NCI-H2107 (cell line): Measurements from ENCODE around the gene ARHGAP26.

Experiments
- DNase-seq: peaks from one replicate; lab custom pipeline; 2025; lab: John Stamatoyannopoulos, UW

ARHGAP26 gene

GRCh38 chr5:143016777-143017516, 246.8 kb downstream of the ARHGAP26 start:
- DNase-seq, result no peak

- no peak for DNase-seq
Observed at GRCh38 chr5:143017541-143017940, 247.4 kb downstream of the ARHGAP26 start.

GRCh38 chr5:143017992-143018391, 247.8 kb downstream of the ARHGAP26 start:
- no peak for DNase-seq

- DNase-seq, result no peak
Observed at GRCh38 chr5:143019157-143019556, 249.0 kb downstream of the ARHGAP26 start.

GRCh38 chr5:143019614-143020515, 249.7 kb downstream of the ARHGAP26 start:
- no peak for DNase-seq

DNA sequence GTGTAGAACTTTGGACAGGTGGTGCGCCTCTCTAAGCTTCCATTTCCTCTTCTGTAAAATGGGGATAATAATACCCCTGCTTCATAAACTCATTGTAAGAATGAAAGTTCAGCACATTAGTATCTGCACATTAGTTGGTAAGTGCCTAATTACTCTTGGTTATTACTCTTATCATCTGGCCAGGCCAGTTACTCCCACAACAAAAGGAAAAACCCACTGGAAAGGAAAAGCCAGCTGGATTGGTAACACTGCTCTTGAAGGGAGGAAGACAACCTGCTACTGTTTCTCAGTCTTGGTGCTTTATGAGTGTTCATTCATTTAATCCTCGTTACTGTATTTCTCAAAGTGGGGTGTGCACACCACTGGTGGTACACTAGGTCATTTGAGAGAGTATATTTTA, 251.4 kb downstream of the ARHGAP26 start:
- DNase-seq, result no peak

DNA sequence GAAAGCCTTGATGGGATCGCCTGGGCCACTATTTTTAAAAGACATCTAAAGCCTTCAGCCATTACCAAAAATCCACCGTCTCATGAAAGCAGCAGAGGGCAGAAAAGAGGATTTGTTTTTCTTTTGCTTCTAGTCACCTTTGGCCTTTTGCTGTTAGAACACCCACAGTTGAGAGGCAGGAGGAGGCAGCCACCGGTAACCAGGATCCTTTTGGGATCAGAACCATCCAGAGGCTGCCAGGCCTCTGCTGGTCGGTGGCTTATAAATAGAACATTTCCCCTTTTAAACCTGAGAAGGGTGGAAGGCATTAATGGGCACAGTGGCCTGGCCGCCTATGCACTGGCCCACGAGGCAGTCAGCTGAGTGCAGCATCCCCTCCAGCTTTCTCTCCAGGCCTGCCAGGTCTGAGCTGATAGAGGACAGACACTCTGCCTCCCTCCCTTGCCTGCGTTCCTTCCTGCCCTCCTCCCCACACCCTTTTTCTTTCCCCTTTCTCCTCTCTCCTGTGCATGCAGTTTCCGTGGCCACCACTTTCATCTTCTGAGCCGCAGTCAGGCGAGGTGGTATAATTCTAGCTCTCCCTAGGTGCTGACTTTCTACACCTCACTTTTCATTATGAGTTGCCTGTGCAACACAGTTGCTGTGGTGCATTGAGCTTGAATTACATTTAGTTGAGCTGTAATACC, 253.4 kb downstream of the ARHGAP26 start:
- DNase-seq, result no peak

GRCh38 chr5:143024228-143024920, 254.2 kb downstream of the ARHGAP26 start:
- DNase-seq, result no peak

DNA sequence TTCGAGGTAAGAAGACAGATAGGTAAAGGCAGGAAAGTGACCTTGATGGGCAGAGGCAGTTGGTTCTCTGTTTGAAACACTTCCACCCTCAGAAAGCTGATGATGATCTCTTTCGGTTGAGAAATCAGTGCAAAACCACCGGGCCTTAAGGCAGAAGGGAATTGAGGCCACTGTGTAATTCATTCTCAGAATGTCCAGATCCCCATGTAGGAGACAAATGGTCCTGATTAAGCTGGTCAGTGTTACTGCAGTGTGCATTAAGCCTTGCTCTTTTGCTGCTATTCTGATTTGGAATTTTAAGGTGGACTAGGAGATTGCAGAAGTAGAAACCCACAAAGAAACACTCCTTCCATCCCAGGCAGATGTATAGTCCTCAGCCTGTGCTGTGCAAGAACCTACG, 255.2 kb downstream of the ARHGAP26 start:
- DNase-seq, result no peak

DNA sequence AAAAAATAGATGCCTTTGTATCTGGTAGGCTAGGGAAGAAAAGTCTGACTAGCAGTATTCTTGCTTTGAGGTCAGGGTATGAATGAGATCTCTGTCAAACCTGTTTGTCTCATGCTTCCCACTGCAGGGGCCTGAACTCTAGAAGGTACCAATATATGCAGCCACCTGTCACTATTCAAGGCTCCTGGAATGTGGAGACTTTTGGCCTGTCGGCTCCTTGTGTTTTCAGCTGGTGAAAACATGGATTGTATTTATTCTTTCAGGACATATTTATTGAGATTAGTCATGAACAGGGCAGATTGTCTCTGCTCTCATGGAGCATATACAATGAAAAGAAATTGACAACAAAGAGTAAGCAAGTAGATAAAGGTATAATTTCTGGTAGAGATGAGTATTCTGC, 255.8 kb downstream of the ARHGAP26 start:
- no peak for DNase-seq

- DNase-seq, result no peak
Observed at GRCh38 chr5:143026380-143026779, 256.2 kb downstream of the ARHGAP26 start.

DNA sequence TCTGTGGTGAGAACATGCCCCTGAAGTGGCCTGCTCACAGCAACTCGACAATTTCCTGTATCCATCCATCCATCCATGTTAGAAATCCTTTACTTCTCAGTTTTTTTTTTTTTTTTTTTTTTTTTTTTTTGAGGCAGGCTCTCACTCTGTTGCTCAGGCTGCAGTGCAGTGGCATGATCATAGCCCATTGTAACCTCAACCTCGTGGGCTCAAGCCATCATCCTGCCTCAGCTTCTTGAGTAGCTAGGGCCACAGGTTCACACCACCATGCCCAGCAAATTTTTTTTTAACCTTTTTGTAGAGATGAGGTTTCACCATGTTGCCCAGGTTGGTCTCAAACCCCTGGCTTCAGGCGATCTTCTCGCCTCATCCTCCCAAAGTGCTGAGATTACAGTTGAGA, 259.1 kb downstream of the ARHGAP26 start:
- no peak for DNase-seq

DNA sequence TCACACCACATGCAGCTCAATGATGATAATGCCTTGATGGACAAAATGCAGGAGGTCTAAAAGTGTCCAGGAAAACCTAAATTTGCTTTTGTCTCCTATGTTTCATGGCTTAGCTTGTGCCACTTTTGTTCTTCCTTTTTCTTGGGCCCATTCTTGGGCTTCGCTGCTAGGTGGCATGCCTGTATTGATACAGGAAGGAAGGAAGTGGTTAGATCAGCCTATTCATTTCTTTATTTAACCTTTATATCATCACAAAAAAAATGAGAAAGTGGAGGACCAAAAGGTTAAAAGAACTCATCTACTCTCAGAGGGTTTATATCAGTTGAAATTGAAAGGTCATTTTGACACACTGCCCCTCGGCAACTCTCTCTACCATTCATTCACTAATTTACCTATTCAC, 260.2 kb downstream of the ARHGAP26 start:
- no peak for DNase-seq

DNA sequence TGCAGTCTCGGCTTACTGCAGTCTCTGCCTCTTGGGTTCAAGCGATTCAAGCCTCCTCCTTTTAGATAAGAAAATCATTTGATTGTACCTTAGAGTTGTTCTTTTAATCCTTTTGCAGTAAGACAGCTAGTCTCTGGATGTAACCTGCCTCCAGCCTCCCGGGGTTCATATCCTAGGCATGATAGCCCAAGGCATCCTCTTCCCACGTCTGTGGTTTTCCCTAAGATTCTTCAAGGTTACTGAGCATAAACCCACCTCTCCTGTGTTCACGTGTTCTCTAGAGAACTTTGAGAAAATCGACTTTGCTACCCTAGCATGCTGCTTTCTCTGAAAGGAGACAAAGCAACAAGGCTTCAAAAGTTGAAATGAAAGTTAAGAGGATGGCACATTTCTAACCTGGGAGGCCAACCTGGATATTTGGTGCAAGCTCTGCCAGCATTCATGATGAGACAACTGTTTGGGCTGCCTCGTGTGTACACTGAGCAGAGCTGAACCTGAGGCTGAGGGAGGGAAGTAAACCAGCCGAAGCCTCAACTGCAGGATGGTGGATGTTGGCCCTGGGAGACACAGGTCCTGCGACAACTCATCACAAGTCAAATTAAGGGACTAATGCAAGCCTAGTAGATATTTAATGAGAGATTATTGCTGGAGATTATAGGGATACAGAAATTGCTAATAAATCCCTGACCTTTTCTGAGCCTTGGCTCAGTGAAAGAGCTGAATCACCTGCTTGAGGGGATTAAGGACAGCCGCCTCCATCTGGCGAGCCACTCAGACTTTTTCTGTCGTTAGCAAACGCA, 261.8 kb downstream of the ARHGAP26 start:
- DNase-seq, result no peak

GRCh38 chr5:143032581-143032836, 262.3 kb downstream of the ARHGAP26 start:
- no peak for DNase-seq

DNA sequence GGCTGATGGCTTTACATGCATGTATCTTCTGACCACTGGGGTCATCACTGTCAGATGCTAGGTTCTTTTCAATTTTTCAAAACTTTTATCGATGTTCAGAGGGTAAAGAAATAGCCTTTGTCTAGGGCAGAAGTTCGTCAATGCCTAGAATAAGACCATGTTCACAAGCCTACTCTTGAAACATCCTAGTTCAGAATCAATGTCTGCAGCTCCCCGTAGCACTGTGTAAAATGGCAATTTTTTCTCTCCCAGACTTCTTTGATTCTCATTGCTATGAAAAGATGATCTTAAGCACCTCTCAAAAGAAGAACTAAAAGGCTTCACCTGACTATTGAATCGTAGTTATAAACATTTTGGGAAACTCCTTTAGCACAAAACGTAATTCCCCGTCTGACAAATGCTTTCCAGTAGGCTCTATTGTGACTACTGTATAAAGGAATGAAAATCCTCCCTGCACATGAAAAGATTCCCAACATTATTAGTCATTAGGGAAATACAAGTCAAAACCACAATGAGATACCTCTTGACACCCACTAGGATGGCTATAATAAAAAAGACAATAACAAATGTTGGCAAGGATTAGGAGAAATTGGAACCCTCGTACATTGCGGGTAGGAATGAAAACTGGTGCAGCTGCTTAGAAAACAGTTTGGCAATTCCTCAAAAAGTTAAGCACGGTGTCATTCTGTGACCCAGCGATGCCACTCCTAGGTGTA, 263.5 kb downstream of the ARHGAP26 start:
- no peak for DNase-seq

DNA sequence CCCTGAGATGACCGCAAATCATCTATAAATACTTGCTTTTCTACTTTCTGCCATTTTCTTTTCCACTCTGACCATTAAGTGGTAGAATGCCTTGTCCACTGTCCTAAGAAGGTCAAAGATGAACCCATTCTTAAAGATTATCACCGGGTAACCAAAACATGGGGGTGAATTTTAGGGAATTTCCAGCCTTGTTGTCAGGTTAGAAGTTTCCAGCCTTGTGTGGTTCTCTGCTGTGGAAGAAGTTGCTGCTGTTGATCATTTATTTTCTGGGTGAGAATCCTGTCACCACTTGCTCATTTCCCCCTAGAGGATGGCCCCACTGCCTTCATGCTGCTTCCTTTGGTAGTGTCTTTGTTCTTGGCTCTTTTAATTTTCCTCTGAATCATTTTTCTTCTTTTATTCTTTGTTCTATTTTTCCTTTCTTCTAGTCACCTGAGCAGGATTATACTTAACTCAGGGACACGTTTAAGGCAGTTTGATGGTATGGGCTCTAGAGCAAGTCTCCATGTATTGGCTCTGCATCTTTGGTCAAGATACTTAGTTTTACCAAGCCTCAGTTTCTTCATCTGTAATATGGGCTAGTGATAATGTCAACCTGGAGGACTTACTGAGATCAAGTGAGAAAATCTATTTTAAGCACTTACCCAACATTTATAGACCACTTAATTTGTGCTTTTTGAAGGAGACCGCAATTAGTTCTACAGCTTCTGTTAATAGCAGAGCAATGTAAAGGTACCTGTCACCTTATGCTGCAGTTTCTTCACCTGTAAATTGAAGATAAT, 266.2 kb downstream of the ARHGAP26 start:
- DNase-seq, result no peak

DNA sequence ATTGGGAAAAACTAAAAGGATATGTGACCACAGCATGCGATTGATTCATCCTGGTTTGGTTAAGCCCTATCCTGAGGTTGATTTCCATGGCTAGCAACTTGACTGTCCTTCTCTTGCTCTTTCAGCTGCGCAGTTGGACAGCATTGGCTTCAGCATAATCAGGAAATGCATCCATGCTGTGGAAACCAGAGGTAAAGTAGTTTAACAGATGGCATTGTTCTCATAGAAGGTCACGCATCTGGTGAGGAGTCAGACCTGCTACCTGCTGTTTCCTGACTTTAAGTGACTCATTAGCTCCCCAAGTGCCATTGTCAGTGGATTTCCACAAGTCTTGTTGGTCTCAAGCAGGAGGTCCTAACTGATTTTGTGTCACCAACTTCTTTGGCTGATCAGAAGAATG, 266.9 kb downstream of the ARHGAP26 start:
- DNase-seq, result no peak

GRCh38 chr5:143037708-143038107, 267.5 kb downstream of the ARHGAP26 start:
- DNase-seq, result no peak

DNA sequence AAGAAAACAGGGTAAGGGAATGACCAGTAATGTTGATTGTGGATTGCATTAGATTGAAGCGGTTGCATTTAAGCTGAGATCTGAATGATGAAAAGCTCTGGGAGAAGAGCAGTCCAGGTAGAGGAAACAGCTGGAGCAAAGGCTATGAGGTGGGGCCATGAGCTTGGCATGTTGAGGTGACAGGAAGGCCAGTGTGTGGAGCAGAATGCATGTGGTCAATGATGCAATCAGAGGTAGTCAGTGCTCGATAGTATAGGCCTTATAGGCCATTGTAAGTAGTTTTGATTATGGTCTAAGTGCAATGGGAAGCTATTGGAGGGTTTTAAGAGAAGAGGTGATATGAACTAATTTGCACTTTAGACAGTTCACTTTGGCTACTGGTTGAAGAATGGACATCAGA, 270.4 kb downstream of the ARHGAP26 start:
- DNase-seq, result no peak
